A549 (cell line): ENCODE results near the gene MVD. TPM values are rescaled to one million over a fixed set of nuclear protein-coding genes. Genes with fewer than 3 reads are reported as not detected.
A peak's percentile ranks its signal among the peaks of the same experiment; 100 is the strongest.

Source experiments
- ATAC-seq, 2 experiments: fragments of 200-7000 bp in 1 of 2; fragments of >200 bp in 1 of 2; cut with Nextera tagmentation in 1 of 2; cut with Tn5 transposase in 1 of 2; 3 replicates each; pipeline versions ENCODE4 v1.8.0 to v1.9.1; 2018 to 2020; ENCODE audit warnings: mild to moderate bottlenecking in 1 of 2, moderate library complexity in 1 of 2
- CTCF ChIA-PET: fragments of 300-600 bp; sonication (Branson Sonifier 250); formaldehyde crosslinking; extraction: SDS; loops from one replicate; lab custom pipeline; 2021; ENCODE audit warnings: antibody characterized with exemption, inconsistent platforms; lab: Yijun Ruan, JAX
- POLR2A ChIA-PET: fragments of 350-600 bp; formaldehyde crosslinking; extraction: SDS; loops from one replicate; lab custom pipeline; 2021; ENCODE audit warnings: antibody characterized with exemption, inconsistent platforms; lab: Yijun Ruan, JAX
- DNase-seq, 2 experiments: peaks; one replicate each; pipeline versions ENCODE4 v3.0.0 to v3.0.0-alpha.2; 2011 to 2016; ENCODE audit warnings: low read depth in 1 of 2, low spot score in 1 of 2
- FAIRE-seq: peaks from 2 replicates; lab custom pipeline; 2011; peaks lifted over from hg19 to GRCh38; lab: Jason Lieb, UNC
- H3K27ac ChIP-seq, 2 experiments: fragments of >200 bp; sonication (Bioruptor Twin); formaldehyde crosslinking; 3 replicates each; pipeline ENCODE4 v1.5.1; 2016 to 2017
- H3K4me1 ChIP-seq: fragments of >200 bp; sonication (Bioruptor Twin); formaldehyde crosslinking; 3 replicates; pipeline ENCODE4 v1.6.1; 2016
- H3K4me2 ChIP-seq: fragments of >200 bp; sonication (Bioruptor Twin); formaldehyde crosslinking; 3 replicates; pipeline ENCODE4 v1.6.1; 2016
- H3K4me3 ChIP-seq: fragments of >200 bp; sonication (Bioruptor Twin); formaldehyde crosslinking; 3 replicates; pipeline ENCODE4 v1.5.1; 2016
- H3K9me3 ChIP-seq: fragments of >200 bp; sonication (Bioruptor Twin); formaldehyde crosslinking; 3 replicates; pipeline ENCODE4 v1.6.1; 2016
- CBX8 ChIP-seq: fragments of 200-600 bp; sonication (generic); IDR thresholded peaks from 2 replicates; pipeline ENCODE4 v1.6.1; 2016
- CHD4 ChIP-seq: fragments of 200-600 bp; sonication (generic); IDR thresholded peaks from 2 replicates; pipeline ENCODE4 v1.6.1; 2016; ENCODE audit warnings: antibody characterized with exemption, mild to moderate bottlenecking, borderline replicate concordance
- EHMT2 ChIP-seq: fragments of 200-600 bp; sonication (generic); IDR thresholded peaks from 2 replicates; pipeline ENCODE4 v1.6.1; 2016; ENCODE audit warnings: antibody characterized with exemption, low read depth, mild to moderate bottlenecking, moderate library complexity
- HOXB13 ChIP-seq: fragments of 250-450 bp; sonication (Bioruptor Pico); IDR thresholded peaks from 2 replicates; pipeline ENCODE4 v1.5.0; 2020; ENCODE audit warnings: low read depth, mild to moderate bottlenecking, moderate library complexity
- JUN ChIP-seq, 2 experiments: fragments of >200 bp; sonication (Bioruptor Twin); formaldehyde crosslinking; IDR thresholded peaks; 2 replicates in 1 of 2; 3 replicates in 1 of 2; pipeline ENCODE4 v1.6.1; 2016 to 2017
- KDM1A ChIP-seq: fragments of 200-600 bp; sonication (generic); IDR thresholded peaks from 2 replicates; pipeline ENCODE4 v1.6.1; 2016; ENCODE audit warnings: low read depth, mild to moderate bottlenecking
- NPAS2 ChIP-seq: fragments of 250-450 bp; sonication (Bioruptor Pico); IDR thresholded peaks from 2 replicates; pipeline ENCODE4 v1.8.0; 2022; ENCODE audit warnings: mild to moderate bottlenecking, moderate library complexity, borderline replicate concordance
- RNF2 ChIP-seq: fragments of 200-600 bp; sonication (generic); IDR thresholded peaks from 2 replicates; pipeline ENCODE4 v1.6.1; 2016; ENCODE audit warnings: low read depth, mild to moderate bottlenecking, antibody characterized with exemption, moderate library complexity, borderline replicate concordance
- TP53 ChIP-seq: fragments of 250-450 bp; sonication (Bioruptor Pico); IDR thresholded peaks from 2 replicates; pipeline ENCODE4 v1.5.0; 2021; ENCODE audit warnings: mild to moderate bottlenecking, moderate library complexity
- ZFP36 ChIP-seq: fragments of 450-650 bp; IDR thresholded peaks from 2 replicates; pipeline ENCODE4 v1.6.1; 2014; ENCODE audit warnings: borderline replicate concordance; ENCODE audit not compliant: partially characterized antibody
- WGBS: methylation state at CpG from one replicate; pipeline ENCODE4 v1.1.6; 2017; ENCODE audit errors: missing lambda C conversion rate; 5-methylcytosine and 5-hydroxymethylcytosine counted together
- polyA plus RNA-seq, 4 experiments: library from polyadenylated mRNA; depleted of rRNA in 3 of 4; stranded (reverse); fragments of >200 nt; fragmentation: RNase III in 1 of 4; extraction: RNeasy Plus Mini Kit Qiagen cat#74134 plus additional on column Dnase treatment in 1 of 4; gene quantifications; 2 replicates in 3 of 4; 3 replicates in 1 of 4; pipeline ENCODE4 v1.2.3, GENCODE V29; 2011 to 2017
- TF ChIP-seq, protein P1 (sequence below): IDR thresholded peaks from 2 replicates; pipeline ENCODE4 v1.6.1; 2012

The MVD gene
- polyA plus RNA-seq, 2 of the 4 experiments (the other 2 are of a cell fraction) = 5.8 to 43.1 TPM

DNA sequence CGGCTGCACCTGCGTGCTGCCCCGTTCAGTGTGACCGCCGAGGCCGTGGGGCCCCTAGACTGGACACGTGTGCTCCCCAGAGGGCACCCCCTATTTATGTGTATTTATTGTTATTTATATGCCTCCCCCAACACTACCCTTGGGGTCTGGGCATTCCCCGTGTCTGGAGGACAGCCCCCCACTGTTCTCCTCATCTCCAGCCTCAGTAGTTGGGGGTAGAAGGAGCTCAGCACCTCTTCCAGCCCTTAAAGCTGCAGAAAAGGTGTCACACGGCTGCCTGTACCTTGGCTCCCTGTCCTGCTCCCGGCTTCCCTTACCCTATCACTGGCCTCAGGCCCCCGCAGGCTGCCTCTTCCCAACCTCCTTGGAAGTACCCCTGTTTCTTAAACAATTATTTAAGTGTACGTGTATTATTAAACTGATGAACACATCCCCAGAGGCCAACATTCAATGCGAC is 22.8 kb downstream of the MVD start:
- H3K4me3 ChIP-seq = no peak overlapping the region
- no peak for FAIRE-seq
- no peaks in the 10 kb centered on the region for H3K9me3 ChIP-seq
- ATAC-seq = peak in 1 of 2 experiments; percentile 17; a peak in 3 of 6 replicates
- no peak for DNase-seq
- no peak overlapping the region for H3K27ac ChIP-seq
- ChIA-PET POLR2A (no interaction called here), CTCF (interaction anchor here (0.8 kb wide), 1 partner anchor 97 kb away, joined by 3 read pairs; no protein-coding TSS in a partner anchor)
- 52% methylated on average over 13 of the region's 13 CpGs for WGBS
- no peak for TF ChIP-seq KDM1A
- TF ChIP-seq CBX8 = no peak
- TF ChIP-seq ZFP36 = no peak
- no peak for TF ChIP-seq RNF2
- TF ChIP-seq TP53 (CRISPR knock-in tag) = no peak
- TF ChIP-seq EHMT2 = no peak
- TF ChIP-seq HOXB13 (CRISPR knock-in tag) = no peak
- no peak for TF ChIP-seq NPAS2 (CRISPR knock-in tag)
- no peak for TF ChIP-seq CHD4
- H3K4me2 ChIP-seq = no peak overlapping the region
- no peaks in the 10 kb centered on the region for H3K4me1 ChIP-seq

DNA sequence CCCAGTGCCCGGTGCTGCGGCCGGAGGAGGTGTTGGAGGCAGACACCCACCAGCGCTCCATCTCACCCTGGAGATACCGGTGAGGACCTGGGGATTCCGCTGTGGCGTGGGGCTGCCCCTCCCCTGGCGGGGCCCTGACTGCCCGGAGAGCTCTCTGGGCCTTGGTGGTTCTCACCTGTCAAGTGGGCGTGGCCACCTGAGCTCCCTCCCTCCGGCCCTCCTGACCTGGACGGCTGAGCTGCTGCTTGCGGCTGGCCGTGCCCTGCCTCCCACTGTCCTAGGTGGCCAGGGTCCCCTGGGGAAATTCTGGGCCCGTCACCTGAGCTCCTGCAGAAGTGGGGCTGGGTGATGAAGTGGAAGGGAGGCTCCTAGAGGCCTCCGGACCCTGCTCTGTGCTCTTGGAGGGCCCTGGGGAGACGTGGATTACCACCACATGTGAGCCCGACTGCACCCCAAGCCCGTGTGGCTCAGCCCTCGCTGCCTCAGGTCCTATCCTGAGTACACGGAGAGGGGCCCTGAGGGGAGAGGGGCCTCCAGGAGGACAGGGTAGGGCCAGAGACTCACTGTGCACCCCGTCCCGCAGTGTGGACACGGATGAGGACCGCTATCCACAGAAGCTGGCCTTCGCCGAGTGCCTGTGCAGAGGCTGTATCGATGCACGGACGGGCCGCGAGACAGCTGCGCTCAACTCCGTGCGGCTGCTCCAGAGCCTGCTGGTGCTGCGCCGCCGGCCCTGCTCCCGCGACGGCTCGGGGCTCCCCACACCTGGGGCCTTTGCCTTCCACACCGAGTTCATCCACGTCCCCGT is 23.5 kb downstream of the MVD start:
- CTCF ChIA-PET = interaction anchor here (0.8 to 1.0 kb wide), 2 partner anchors 10 to 98 kb away, joined by 3 to 4 read pairs; no protein-coding TSS in a partner anchor
- Histone ChIP-seq H3K4me1 (no peaks in the 10 kb centered on the region), H3K9me3 (no peaks in the 10 kb centered on the region), H3K27ac (no peak overlapping the region), H3K4me3 (no peak overlapping the region)
- ATAC-seq (peak; percentile 11 to 42; a peak in 4 of 6 replicates), FAIRE-seq (no peak), DNase-seq (no peak)
- 46% methylated on average over 21 of the region's 45 CpGs for WGBS
- TF ChIP-seq JUN (IDR thresholded peaks at IDR 0.05) = no peak
- TF ChIP-seq, all 56 proteins: peak for 0
- POLR2A ChIA-PET = interaction anchor here (0.7 kb wide), 1 partner anchor 70 kb away, joined by 3 read pairs; the partner anchor contains the start of gene ZC3H18
- H3K4me2 ChIP-seq = no peak overlapping the region

DNA sequence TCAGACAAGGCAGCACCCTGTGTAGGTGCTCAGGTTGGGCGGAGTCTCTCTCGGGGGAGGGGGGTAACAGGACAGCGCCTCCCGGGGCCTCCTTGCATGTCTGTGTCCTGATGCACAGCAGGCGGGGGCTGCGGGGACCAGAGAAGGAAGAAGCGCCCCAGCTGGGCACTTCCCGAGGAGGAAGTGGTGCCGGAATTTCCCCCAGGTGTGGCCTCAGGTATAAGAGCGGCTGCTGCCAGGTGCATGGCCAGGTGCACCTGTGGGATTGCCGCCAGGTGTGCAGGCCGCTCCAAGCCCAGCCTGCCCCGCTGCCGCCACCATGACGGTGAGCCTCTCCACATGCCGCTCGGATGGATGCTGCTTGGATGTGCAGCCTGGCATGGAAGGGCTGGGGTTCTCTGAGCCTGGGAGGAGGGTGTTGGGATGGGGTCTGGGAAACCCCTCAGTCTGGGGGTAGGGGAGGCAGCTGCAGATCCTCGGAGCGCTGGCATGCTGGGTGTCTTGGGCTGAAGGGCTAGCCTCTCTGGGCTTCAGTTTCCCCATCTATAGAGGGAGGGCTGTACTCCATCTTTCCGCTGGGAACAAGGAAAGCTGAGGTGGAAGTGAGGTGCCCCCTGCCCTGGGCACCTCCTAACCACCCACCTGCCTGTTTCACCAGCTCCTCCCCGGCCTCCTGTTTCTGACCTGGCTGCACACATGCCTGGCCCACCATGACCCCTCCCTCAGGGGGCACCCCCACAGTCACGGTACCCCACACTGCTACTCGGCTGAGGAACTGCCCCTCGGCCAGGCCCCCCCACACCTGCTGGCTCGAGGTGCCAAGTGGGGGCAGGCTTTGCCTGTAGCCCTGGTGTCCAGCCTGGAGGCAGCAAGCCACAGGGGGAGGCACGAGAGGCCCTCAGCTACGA is 24.3 kb downstream of the MVD start, which contains the start of gene IL17C:
Gene IL17C (plus strand): TSS at position 250 of the 908 bp plus-strand sequence. CDS start 70 bp downstream, at position 320.
- no peaks in the 10 kb centered on the region for H3K9me3 ChIP-seq
- H3K4me1 ChIP-seq = no peaks in the 10 kb centered on the region
- ChIA-PET CTCF (interaction anchor here (0.6 to 1.0 kb wide), 2 partner anchors 11 to 34 kb away, joined by 3 to 4 read pairs; no protein-coding TSS in a partner anchor), POLR2A (interaction anchor here (0.7 kb wide), 1 partner anchor 69 kb away, joined by 3 read pairs; the partner anchor contains the start of gene ZC3H18)
- DNase-seq (no peak), ATAC-seq (peak in 1 of 2 experiments; percentile 6; a peak in 1 of 6 replicates), FAIRE-seq (no peak)
- 71% methylated on average over 20 of the region's 27 CpGs for WGBS
- H3K4me3 ChIP-seq = no peak within 1 kb of the TSS
- no peak within 1 kb of the TSS for H3K4me2 ChIP-seq
- TF ChIP-seq CBX8 (no peak), ZFP36 (peak; percentile 13)
- H3K27ac ChIP-seq = no peak within 1 kb of the TSS

DNA sequence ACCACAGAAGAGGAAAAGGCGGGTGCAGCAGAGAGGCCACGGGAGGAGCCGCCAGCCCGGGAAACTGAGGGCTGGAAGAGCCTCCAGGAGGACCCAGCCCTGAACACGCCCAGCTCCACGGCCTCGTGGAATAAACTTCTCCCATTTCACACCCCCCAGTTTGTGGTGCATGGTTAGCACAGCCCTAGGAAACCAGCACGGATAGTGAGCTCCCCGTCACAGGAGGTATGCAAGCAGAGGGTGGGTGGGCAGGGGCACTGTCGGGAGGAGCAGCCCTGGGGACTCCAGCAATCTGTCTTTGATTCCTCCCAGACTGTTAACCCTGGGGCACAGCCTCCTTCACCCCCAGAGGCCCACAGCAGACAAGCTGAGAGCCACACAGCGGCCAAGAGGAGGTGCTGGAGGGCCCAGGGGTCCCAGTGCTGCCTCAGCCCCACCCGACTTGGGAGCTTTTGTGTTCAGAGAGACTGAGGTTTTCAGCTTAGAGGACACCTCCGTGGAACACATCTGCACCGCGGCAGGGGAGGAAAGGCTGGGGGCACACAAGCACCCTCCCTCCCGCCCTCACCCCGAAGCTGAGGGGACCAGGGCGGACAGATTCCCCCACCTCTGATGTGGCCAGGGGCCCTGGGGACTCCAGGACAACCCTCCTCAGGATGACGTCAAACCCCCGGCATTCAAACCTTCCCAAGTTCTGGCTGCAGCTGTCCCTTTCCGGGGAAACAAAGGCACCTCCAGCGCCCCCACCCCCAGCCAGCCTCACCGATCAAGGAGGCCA is 26.2 kb downstream of the MVD start:
- peak; percentile 35 for TF ChIP-seq ZFP36
- TF ChIP-seq, protein P1, sequence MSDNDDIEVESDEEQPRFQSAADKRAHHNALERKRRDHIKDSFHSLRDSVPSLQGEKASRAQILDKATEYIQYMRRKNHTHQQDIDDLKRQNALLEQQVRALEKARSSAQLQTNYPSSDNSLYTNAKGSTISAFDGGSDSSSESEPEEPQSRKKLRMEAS = no peak
- Histone ChIP-seq H3K4me3 (no peak overlapping the region), H3K4me2 (no peak overlapping the region), H3K4me1 (no peaks in the 10 kb centered on the region), H3K27ac (no peak overlapping the region), H3K9me3 (no peaks in the 10 kb centered on the region)
- ATAC-seq (no peak), DNase-seq (no peak), FAIRE-seq (no peak)
- CTCF ChIA-PET = interaction anchor here (1.6 kb wide), 1 partner anchor 12 kb away, joined by 7 read pairs; no protein-coding TSS in a partner anchor
- POLR2A ChIA-PET = no interaction called here
- WGBS = 82% methylated on average over 20 of the region's 23 CpGs
